Measurements from ENCODE around the gene P2RX4. TPM values are rescaled to one million over a fixed set of nuclear protein-coding genes. Genes with fewer than 3 reads are reported as not detected.

The P2RX4 gene
- total RNA-seq, 1 experiment from 2014 or later = 17.1 TPM

GRCh38 chr12:121184984-121185889 lies 24.7 kb upstream of the P2RX4 start (continued):
- no peak for TF ChIP-seq ELF1 (IDR thresholded peaks at IDR 0.05; ENCODE audit: borderline replicate concordance, low read depth)

- no peaks in the 10 kb centered on the region for H3K36me3 ChIP-seq (ENCODE audit: control insufficient read depth in 1 of 2, insufficient read depth in 2 of 2, low read length in 2 of 2)
- no peaks in the 10 kb centered on the region for H3K27me3 ChIP-seq (ENCODE audit: insufficient read depth, low read length)
- BruUV-seq (replicated peaks) = no TSS peak
- ATAC-seq = no peak
- no peak overlapping the region for H2AFZ ChIP-seq (ENCODE audit: low read depth, low read length, poor library complexity, severe bottlenecking)
- H3K9me3 ChIP-seq (ENCODE audit: control insufficient read depth in 1 of 2, insufficient read depth in 1 of 2, low read depth in 1 of 2, low read length in 2 of 2) = no peaks in the 10 kb centered on the region
- ChIA-PET POLR2A (interaction anchor here (0.5 to 0.6 kb wide), 2 partner anchors 165 to 234 kb away, joined by 3 to 4 read pairs; partner anchors contain the start of gene ANAPC5), RAD21 (ENCODE audit: low non-redundant PET in 1 of 2, low total read pairs in 2 of 2, uncharacterized antibody in 2 of 2, unreplicated experiment in 2 of 2) (no interaction called here), CTCF (no interaction called here)
- peaks cover 0 to 2% of the 10 kb centered on the region in 2 experiments; a peak in 1 of 4 replicates for H3K4me1 ChIP-seq (ENCODE audit: control insufficient read depth in 1 of 2, insufficient read depth in 2 of 2, low read length in 2 of 2)
- H3K9ac ChIP-seq (ENCODE audit: low read length) = no peak overlapping the region
- H3K4me3 ChIP-seq (replicated peaks in 1 of 2; ENCODE audit: low read depth in 1 of 2, low read length in 2 of 2) = no peak overlapping the region
- H3K4me2 ChIP-seq (ENCODE audit: low read length) = no peak overlapping the region
- intact Hi-C loops (cut with micrococcal nuclease) = no loop called here
- H3K27ac ChIP-seq (ENCODE audit: low read depth, low read length) = no peak overlapping the region
- H4K20me1 ChIP-seq (ENCODE audit: insufficient read depth) = no peaks in the 10 kb centered on the region
- no peaks in the 10 kb centered on the region for H3K79me2 ChIP-seq (ENCODE audit: insufficient read depth, low read length)
- no peaks in the 10 kb centered on the region for H3K9me2 ChIP-seq (ENCODE audit: insufficient read depth)
- TF ChIP-seq ATF3 (IDR thresholded peaks at IDR 0.05) = no peak
- TF ChIP-seq SIN3A (IDR thresholded peaks at IDR 0.05; ENCODE audit: low read depth) = no peak
- TF ChIP-seq REST (IDR thresholded peaks at IDR 0.05; ENCODE audit: low read depth) = no peak
- TF ChIP-seq EGR1 (IDR thresholded peaks at IDR 0.05; ENCODE audit: low read depth) = no peak
- TF ChIP-seq JUND (IDR thresholded peaks at IDR 0.05) = no peak
- no peak for DNase-seq (ENCODE audit: low read depth, low spot score)
Measured at GRCh38 chr12:121186826-121187225, 23.1 kb upstream of the P2RX4 start.

All from HCT116 (cell line).